ENCODE data around the gene NECAB3. TPM values are rescaled to one million over a fixed set of nuclear protein-coding genes. Genes with fewer than 3 reads are reported as not detected.

Gene NECAB3
- total and polyA plus RNA-seq, 9 donors, result 9.2 to 166 (median 96.5) TPM

DNA sequence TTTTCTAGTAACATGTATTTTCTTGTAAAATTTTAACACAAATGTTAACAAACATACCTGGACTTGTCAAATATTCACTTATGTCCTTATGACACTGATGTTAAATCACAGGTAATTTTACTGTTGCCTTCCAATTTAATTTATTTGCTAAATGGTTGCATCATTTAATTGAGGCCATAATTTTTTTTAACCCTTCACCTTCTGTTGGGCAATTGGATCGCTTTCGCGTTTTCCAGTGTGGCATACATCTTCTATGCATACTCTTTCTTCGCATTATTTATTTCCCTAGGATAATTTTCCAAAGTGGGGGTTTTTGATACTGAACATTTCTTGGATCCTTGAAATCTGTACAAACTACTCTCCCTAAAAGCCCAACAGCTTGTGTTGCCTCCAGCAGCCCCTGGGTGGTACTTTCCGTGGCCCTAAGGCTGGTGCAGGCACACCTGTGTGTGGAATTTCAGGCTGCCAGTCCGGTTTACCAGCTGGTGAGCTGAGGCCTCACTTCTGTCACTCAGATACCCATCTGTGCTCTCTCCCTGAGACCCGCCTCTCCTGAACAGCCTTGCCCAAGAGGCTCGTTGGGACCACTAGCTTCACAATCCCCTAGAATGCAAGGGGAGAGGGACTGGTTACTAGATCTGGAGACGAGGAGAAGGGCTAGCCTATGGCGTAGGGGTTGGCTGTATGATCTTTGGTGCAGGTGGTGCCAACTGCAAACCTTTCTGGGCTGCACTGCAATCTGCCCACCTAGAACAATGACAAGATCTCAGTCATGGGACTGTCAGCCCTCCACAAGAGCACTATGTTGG lies 23.3 kb downstream of the NECAB3 start:
- 68 to 76% (median 69%) methylated on average over 10 of the region's 10 CpGs for WGBS, 3 donors
- no peak overlapping the region for H3K4me3 ChIP-seq
- peaks cover 8% of the 10 kb centered on the region for H3K4me1 ChIP-seq (ENCODE audit: insufficient read depth)
- intact Hi-C loops (cut with DNase I), result loop anchor here in 2 of 4 donors (10.0 kb wide), 2 partner anchors 176 to 196 kb away; no protein-coding TSS in a partner anchor
- DNase-seq, result no peak
- no peak overlapping the region for H3K27ac ChIP-seq
- H3K9me3 ChIP-seq, result no peaks in the 10 kb centered on the region
- no peaks in the 10 kb centered on the region for H3K27me3 ChIP-seq
- TF ChIP-seq POLR2A (IDR thresholded peaks at IDR 0.05), result no peak
- TF ChIP-seq CTCF (IDR thresholded peaks at IDR 0.05), result no peak
- no peak for TF ChIP-seq EP300 (IDR thresholded peaks at IDR 0.05)
- no peaks in the 10 kb centered on the region for H3K36me3 ChIP-seq

DNA sequence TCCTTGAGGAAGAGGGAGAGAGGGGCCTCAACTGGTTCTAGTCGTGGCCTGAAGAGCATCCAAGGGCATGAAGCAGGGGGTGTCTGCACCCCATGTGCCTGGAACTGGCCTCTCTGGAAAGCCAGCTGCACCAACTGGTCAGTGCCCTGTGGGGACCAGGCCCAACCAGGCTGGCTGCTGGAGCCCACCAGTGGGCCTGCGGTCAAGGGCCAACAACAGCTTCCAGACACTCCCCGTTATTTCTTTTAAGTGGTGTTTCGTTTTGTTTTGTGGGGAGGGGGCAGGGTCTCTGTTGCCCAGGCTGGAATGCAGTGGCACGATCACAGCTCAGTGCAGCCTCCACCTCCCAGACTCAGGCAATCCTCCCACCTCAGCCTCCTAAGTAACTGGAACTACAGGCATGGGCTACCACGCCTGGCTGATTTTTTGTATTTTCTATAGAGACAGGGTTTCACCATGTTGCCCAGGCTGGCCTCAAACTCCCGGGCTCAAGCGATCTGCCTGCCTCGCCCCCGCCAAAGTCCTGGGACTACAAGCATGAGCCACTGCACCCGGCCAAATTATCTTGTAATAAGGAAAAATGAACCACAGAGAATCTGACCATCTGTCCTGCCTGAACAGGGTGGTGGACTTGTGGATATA lies 24.0 kb downstream of the NECAB3 start:
- H3K9me3 ChIP-seq, result no peaks in the 10 kb centered on the region

GRCh38 chr20:33649201-33649681 lies 25.0 kb downstream of the NECAB3 start:
- H3K27me3 ChIP-seq, result no peaks in the 10 kb centered on the region
- peak overlapping the region in 1 of 2 donors; percentile 37 for H3K27ac ChIP-seq
- H3K4me3 ChIP-seq, result no peak overlapping the region
- no peaks in the 10 kb centered on the region for H3K36me3 ChIP-seq
- H3K9me3 ChIP-seq, result no peaks in the 10 kb centered on the region
- intact Hi-C loops (cut with DNase I), result loop anchor here in 2 of 4 donors (5.0 to 10.0 kb wide), 2 partner anchors 154 to 187 kb away; partner anchors contain the start of gene CBFA2T2 (in 1 of the 2)
- 29 to 56% (median 34%) methylated on average over 19 of the region's 19 CpGs for WGBS, 3 donors
- peak; percentile 63 to 79 (median 69) for DNase-seq
- peaks cover 8% of the 10 kb centered on the region for H3K4me1 ChIP-seq (ENCODE audit: insufficient read depth)
- TF ChIP-seq EP300 (IDR thresholded peaks at IDR 0.05) (no peak), CTCF (IDR thresholded peaks at IDR 0.05) (no peak), POLR2A (IDR thresholded peaks at IDR 0.05) (no peak)

More for the DNA sequence above, 24.0 kb downstream of the NECAB3 start:
- 68 to 79% (median 77%) methylated on average over 11 of the region's 11 CpGs for WGBS, 3 donors
- H3K27ac ChIP-seq, result no peak overlapping the region
- no peaks in the 10 kb centered on the region for H3K27me3 ChIP-seq
- peak; percentile 24 for TF ChIP-seq POLR2A (IDR thresholded peaks at IDR 0.05)
- no peak for TF ChIP-seq CTCF (IDR thresholded peaks at IDR 0.05)
- intact Hi-C loops (cut with DNase I), result loop anchor here in 2 of 4 donors (10.0 kb wide), 2 partner anchors 175 to 195 kb away; no protein-coding TSS in a partner anchor
- no peaks in the 10 kb centered on the region for H3K36me3 ChIP-seq
- no peak overlapping the region for H3K4me3 ChIP-seq
- peaks cover 8% of the 10 kb centered on the region for H3K4me1 ChIP-seq (ENCODE audit: insufficient read depth)
- DNase-seq, result peak in 1 of 5 donors; percentile 34

DNA sequence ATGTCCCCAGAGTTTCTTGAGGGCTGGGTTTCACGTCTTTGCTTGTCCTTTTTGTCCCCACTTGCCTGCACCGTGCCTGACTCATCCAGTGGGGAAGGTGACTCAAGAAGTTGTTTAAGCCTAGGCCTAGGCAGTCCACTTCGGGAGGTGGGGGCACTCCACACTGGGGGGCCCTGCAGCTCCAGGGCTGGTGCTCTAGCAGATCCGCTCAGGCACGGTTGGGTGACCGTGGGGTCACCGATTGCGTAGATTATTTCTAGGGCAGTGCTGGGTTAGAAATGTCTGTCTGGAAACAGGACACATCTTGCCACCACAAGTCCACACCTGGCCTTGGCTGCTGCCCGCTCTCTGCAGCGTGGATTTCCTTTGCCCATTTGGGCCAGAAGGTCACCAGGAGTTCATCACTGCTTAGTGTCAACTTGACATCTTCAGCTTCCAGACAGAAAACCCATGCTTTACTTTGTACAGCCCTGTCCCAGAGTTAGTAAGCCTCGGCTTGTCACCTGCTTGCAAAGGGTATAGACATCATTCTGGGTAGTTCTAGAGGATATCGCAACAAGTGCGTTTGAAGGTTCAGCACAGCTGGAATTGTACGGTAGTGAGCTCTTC lies 25.7 kb downstream of the NECAB3 start:
- Histone ChIP-seq H3K27me3 (no peaks in the 10 kb centered on the region), H3K9me3 (no peaks in the 10 kb centered on the region), H3K27ac (no peak overlapping the region), H3K36me3 (no peaks in the 10 kb centered on the region), H3K4me1 (ENCODE audit: insufficient read depth) (peaks cover 8% of the 10 kb centered on the region), H3K4me3 (no peak overlapping the region)
- TF ChIP-seq EP300 (IDR thresholded peaks at IDR 0.05), result no peak
- no peak for TF ChIP-seq CTCF (IDR thresholded peaks at IDR 0.05)
- TF ChIP-seq POLR2A (IDR thresholded peaks at IDR 0.05), result no peak
- DNase-seq, result peak in 1 of 5 donors; percentile 40
- intact Hi-C loops (cut with DNase I), result loop anchor here in 2 of 4 donors (5.0 to 10.0 kb wide), 2 partner anchors 154 to 186 kb away; partner anchors contain the start of gene CBFA2T2 (in 1 of the 2)
- WGBS, 3 donors, result 71 to 83% (median 74%) methylated on average over 14 of the region's 14 CpGs

All from ovary (tissue), 9 donors.